Heart left ventricle (tissue), 13 donors: ENCODE measurements around the gene CSRP3.

Experiments
- POLR2A ChIP-seq, 2 donors: fragments of 450-650 bp; IDR thresholded peaks; one replicate each; pipeline ENCODE4 v1.6.1; 2017; ENCODE audit warnings: antibody characterized with exemption in 2 of 2, mild to moderate bottlenecking in 2 of 2, moderate library complexity in 2 of 2
- TF ChIP-seq, protein P1 (sequence below), 12 donors: fragments of 200-600 bp; sonication (generic) in 4 of 12; IDR thresholded peaks; one replicate each; pipeline versions ENCODE4 v1.5.0 to v1.8.0; 2018 to 2022; ENCODE audit warnings: antibody characterized with exemption in 12 of 12, mild to moderate bottlenecking in 5 of 12
- donor health status: ischemic (EF 13 %, LVEDD 7.1; RV severe dilation, severe dysfunction).
- donor health status: DM: no; HTN: yes; CAD: no.
- donor health status: DM: no; HTN: no; CAD: no.
- donor health status: ischemic (EF 25% LVEDD 6.9; RV normal size, moderate dysfunction).
- donor health status: ischemic (EF 25% LVEDD 5.7; RV mildly dilated, moderate dysfunction).
- donor health status: ischemic (EF 35%, LVEDD 5.7; RV mildly dilated, moderate dysfunction).
- donor health status: nonischemic (EF 11% LVEDD 7.7; RV severe dilation, severe dysfunction).
- donor health status: DM: yes; HTN: yes; CAD: no.
- donor health status: PGD.
- donor health status: ischemic (EF 29% LVEDD 5.4; RV normal size, mild dysfunction).
- donor health status: nonischemic (EF 23%, LVEDD 6.1; RV moderate dilation, normal function).

DNA sequence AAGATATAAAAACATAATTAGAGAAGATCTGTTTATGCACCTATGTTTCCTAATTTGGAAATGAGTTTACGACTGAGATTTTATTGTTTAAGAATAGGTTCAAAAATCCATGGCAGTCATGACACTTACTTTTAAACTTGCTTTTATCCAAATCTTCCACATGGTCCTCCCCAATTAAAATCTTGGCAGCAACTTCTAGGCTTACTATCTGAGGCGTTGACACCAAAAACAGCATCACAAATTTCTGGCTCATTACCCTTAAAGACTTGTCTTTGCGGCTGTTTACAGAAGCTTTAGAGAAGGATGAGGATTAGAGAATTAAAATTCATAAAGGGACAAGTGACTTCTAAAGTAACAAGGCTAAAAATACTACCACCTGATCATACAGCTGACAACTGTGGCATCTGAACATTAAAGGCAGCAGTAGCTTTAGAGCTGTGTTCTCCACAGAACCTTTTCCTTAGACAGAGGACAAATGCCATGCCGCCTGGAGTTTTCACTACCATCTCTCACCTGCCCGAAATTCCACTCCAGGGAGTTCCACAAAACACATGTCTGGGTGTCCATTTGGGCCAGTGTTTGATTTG lies 32.5 kb upstream of the CSRP3 start:
- TF ChIP-seq, protein P1, sequence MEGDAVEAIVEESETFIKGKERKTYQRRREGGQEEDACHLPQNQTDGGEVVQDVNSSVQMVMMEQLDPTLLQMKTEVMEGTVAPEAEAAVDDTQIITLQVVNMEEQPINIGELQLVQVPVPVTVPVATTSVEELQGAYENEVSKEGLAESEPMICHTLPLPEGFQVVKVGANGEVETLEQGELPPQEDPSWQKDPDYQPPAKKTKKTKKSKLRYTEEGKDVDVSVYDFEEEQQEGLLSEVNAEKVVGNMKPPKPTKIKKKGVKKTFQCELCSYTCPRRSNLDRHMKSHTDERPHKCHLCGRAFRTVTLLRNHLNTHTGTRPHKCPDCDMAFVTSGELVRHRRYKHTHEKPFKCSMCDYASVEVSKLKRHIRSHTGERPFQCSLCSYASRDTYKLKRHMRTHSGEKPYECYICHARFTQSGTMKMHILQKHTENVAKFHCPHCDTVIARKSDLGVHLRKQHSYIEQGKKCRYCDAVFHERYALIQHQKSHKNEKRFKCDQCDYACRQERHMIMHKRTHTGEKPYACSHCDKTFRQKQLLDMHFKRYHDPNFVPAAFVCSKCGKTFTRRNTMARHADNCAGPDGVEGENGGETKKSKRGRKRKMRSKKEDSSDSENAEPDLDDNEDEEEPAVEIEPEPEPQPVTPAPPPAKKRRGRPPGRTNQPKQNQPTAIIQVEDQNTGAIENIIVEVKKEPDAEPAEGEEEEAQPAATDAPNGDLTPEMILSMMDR (IDR thresholded peaks at IDR 0.05), result no peak
- TF ChIP-seq POLR2A (IDR thresholded peaks at IDR 0.05), result no peak
